Smooth muscle cell (in vitro differentiated cells): Measurements from ENCODE around the gene CHRNG. TPM values are rescaled to one million over a fixed set of nuclear protein-coding genes. Genes with fewer than 3 reads are reported as not detected.

ENCODE experiments used
- DNase-seq: peaks from one replicate; lab custom pipeline; 2025; ENCODE audit not compliant: unreplicated experiment; lab: John Stamatoyannopoulos, UW
- H2AFZ ChIP-seq: fragments of 200-600 bp; sonication (generic); 2 replicates; pipeline ENCODE4 v1.6.0; 2016; ENCODE audit warnings: antibody characterized with exemption, low read depth, mild to moderate bottlenecking
- H3F3A ChIP-seq: fragments of 200-600 bp; sonication (generic); 2 replicates; pipeline ENCODE4 v1.6.0; 2017; ENCODE audit warnings: antibody characterized with exemption, low read depth
- H3K27ac ChIP-seq: fragments of 200-600 bp; sonication (generic); 2 replicates; pipeline ENCODE4 v1.5.1; 2016; ENCODE audit warnings: low read depth, mild to moderate bottlenecking
- H3K27me3 ChIP-seq: fragments of 200-600 bp; sonication (generic); 2 replicates; pipeline ENCODE4 v1.6.1; 2016; ENCODE audit warnings: low read depth, mild to moderate bottlenecking
- H3K36me3 ChIP-seq: fragments of 200-600 bp; sonication (generic); 2 replicates; pipeline ENCODE4 v1.5.1; 2016; ENCODE audit warnings: low read depth
- H3K4me1 ChIP-seq: fragments of 200-600 bp; sonication (generic); 2 replicates; pipeline ENCODE4 v1.5.1; 2016; ENCODE audit warnings: low read depth
- H3K4me2 ChIP-seq: fragments of 200-600 bp; sonication (generic); 2 replicates; pipeline ENCODE4 v1.6.0; 2016; ENCODE audit warnings: mild to moderate bottlenecking
- H3K4me3 ChIP-seq: fragments of 200-600 bp; sonication (generic); 2 replicates; pipeline ENCODE4 v1.5.1; 2016; ENCODE audit warnings: mild to moderate bottlenecking
- H3K79me2 ChIP-seq: fragments of 200-600 bp; sonication (generic); 2 replicates; pipeline ENCODE4 v1.6.0; 2016; ENCODE audit warnings: low read depth, mild to moderate bottlenecking
- H3K9ac ChIP-seq: fragments of 200-600 bp; sonication (generic); 2 replicates; pipeline ENCODE4 v1.6.0; 2016; ENCODE audit warnings: low read depth
- H3K9me3 ChIP-seq: fragments of 200-600 bp; sonication (generic); replicated peaks from 2 replicates; pipeline ENCODE4 v1.5.1; 2016; ENCODE audit warnings: low read depth
- H4K20me1 ChIP-seq: fragments of 200-600 bp; sonication (generic); 2 replicates; pipeline ENCODE4 v1.6.0; 2016; ENCODE audit warnings: low read depth
- WGBS: methylation state at CpG from one replicate; pipeline ENCODE4 v1.1.7; 2016; ENCODE audit warnings: low lambda C conversion rate; 5-methylcytosine and 5-hydroxymethylcytosine counted together
- polyA plus RNA-seq: library from polyadenylated mRNA; unstranded; fragments of >200 nt; fragmentation: Nextera tagmentation; extraction: Ambion mirVana; gene quantifications from 2 replicates; pipeline ENCODE4 v1.2.1, GENCODE V29; 2016
- total RNA-seq: library from RNA; depleted of rRNA; stranded (reverse); fragments of >200 nt; gene quantifications from 2 replicates; pipeline ENCODE4 v1.2.3, GENCODE V29; 2014
- TF ChIP-seq, protein P1 (sequence below): fragments of 200-600 bp; sonication (generic); IDR thresholded peaks from 2 replicates; pipeline ENCODE4 v1.5.1; 2017; ENCODE audit warnings: borderline replicate concordance, mild to moderate bottlenecking, antibody characterized with exemption; ENCODE audit not compliant: insufficient read depth, poor library complexity, severe bottlenecking

CHRNG gene
- total and polyA plus RNA-seq, 2 experiments from 2014 or later = not detected

DNA sequence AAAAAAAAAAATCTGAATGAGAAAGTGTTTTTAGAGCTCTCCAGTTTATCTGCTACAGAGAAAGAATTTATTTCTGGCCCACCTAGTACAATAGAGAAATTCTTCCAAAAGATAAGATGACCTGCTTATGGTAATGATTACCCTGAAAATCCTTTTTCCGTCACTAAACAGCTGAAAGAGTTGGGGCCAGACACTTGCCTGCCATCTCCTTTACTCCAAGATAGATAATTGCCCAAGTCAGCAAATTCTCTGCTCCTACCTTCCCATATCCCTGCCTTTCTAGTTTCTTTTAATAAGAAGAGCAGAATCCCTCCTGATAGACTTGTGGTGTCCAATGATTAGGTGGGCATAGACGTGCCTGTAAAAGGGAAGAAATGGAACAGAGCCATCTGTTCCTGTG, 39.1 kb downstream of the CHRNG start:
- H3K4me2 ChIP-seq = no peak overlapping the region
- no peaks in the 10 kb centered on the region for H3K79me2 ChIP-seq
- WGBS = 95% methylated on average over 2 of the region's 2 CpGs
- H2AFZ ChIP-seq = no peak overlapping the region
- H3K4me1 ChIP-seq = no peaks in the 10 kb centered on the region
- no peaks in the 10 kb centered on the region for H3K36me3 ChIP-seq
- no peak overlapping the region for H3K9ac ChIP-seq
- TF ChIP-seq, protein P1, sequence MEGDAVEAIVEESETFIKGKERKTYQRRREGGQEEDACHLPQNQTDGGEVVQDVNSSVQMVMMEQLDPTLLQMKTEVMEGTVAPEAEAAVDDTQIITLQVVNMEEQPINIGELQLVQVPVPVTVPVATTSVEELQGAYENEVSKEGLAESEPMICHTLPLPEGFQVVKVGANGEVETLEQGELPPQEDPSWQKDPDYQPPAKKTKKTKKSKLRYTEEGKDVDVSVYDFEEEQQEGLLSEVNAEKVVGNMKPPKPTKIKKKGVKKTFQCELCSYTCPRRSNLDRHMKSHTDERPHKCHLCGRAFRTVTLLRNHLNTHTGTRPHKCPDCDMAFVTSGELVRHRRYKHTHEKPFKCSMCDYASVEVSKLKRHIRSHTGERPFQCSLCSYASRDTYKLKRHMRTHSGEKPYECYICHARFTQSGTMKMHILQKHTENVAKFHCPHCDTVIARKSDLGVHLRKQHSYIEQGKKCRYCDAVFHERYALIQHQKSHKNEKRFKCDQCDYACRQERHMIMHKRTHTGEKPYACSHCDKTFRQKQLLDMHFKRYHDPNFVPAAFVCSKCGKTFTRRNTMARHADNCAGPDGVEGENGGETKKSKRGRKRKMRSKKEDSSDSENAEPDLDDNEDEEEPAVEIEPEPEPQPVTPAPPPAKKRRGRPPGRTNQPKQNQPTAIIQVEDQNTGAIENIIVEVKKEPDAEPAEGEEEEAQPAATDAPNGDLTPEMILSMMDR = no peak
- H3K27ac ChIP-seq = no peak overlapping the region
- H3K9me3 ChIP-seq = no peaks in the 10 kb centered on the region
- no peaks in the 10 kb centered on the region for H3F3A ChIP-seq
- no peak overlapping the region for H3K4me3 ChIP-seq
- no peaks in the 10 kb centered on the region for H4K20me1 ChIP-seq
- DNase-seq = no peak
- H3K27me3 ChIP-seq = no peaks in the 10 kb centered on the region

DNA sequence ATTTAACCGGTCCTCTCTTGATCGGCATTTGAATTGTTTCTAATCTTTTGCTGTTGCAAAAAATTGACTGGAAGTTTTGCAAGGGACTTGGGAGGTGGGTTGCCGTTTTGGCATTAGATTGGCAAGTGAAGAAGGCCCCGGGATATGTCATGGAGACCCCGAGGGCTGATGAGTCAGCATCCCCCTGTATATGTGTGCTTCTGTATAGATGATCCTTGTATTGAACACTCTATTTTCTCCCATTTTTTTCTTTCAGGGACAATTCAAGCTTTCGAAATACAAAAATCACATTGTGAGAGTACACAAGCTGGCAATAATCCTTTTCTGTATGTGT, 41.1 kb downstream of the CHRNG start:
- TF ChIP-seq, protein P1 = no peak
- H3K9me3 ChIP-seq = no peaks in the 10 kb centered on the region
- no peak for DNase-seq
- no peaks in the 10 kb centered on the region for H4K20me1 ChIP-seq
- H3K4me1 ChIP-seq = no peaks in the 10 kb centered on the region
- no peak overlapping the region for H3K4me3 ChIP-seq
- H3K79me2 ChIP-seq = no peaks in the 10 kb centered on the region
- H3F3A ChIP-seq = no peaks in the 10 kb centered on the region
- 98% methylated on average over 6 of the region's 6 CpGs for WGBS
- no peak overlapping the region for H3K27ac ChIP-seq
- no peaks in the 10 kb centered on the region for H3K36me3 ChIP-seq
- no peak overlapping the region for H3K9ac ChIP-seq
- H2AFZ ChIP-seq = no peak overlapping the region
- H3K4me2 ChIP-seq = no peak overlapping the region
- no peaks in the 10 kb centered on the region for H3K27me3 ChIP-seq

DNA sequence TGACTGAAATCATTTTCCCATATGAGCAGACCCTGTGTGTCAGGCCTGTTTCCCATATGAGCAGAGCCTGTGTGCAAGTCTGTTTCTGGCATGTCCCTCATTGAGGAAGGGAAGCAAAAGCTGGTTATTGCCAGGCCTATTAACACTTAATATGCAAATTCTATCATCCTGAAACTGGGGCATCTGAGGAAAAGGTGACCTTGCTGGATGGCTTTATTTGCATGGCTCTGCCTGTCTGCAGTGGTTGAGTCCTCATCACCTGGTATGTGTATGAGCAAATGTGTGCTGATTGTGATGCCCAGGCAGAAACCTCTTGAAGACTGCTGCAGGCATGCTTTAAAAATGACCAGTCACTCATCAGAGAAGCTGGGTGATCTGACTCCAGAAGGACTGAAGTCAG, 42.2 kb downstream of the CHRNG start:
- Histone ChIP-seq H3K9ac (no peak overlapping the region), H4K20me1 (no peaks in the 10 kb centered on the region), H3K4me3 (no peak overlapping the region), H3K36me3 (no peaks in the 10 kb centered on the region), H2AFZ (no peak overlapping the region), H3F3A (no peaks in the 10 kb centered on the region), H3K27ac (no peak overlapping the region), H3K4me1 (no peaks in the 10 kb centered on the region), H3K4me2 (no peak overlapping the region), H3K79me2 (no peaks in the 10 kb centered on the region), H3K27me3 (no peaks in the 10 kb centered on the region), H3K9me3 (no peaks in the 10 kb centered on the region)
- TF ChIP-seq, protein P1 = no peak
- no peak for DNase-seq

DNA sequence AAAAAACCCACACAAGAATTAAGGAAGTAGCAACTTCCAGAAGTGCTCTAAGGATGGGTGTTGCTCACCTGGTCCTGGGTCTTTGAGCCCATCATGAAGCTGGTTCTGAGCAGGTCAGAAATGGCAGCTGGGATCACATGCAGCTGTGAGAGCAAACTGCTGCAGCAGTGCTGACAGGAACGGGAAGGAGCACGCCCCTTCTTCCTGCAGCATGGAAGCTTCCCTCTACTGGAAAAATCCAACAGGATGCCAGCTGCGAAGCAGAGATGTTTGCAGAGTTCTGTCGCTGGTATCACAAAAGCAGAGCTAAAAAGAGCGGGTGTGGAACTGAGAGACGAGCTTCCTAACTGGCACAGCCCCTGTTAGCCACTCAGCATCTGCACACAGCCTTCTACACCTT, 44.7 kb downstream of the CHRNG start:
- no peak for DNase-seq
- Histone ChIP-seq H3K27ac (no peak overlapping the region), H3K36me3 (no peaks in the 10 kb centered on the region), H3K4me3 (no peak overlapping the region), H3K79me2 (no peaks in the 10 kb centered on the region), H3K9ac (no peak overlapping the region), H3K4me1 (no peaks in the 10 kb centered on the region), H2AFZ (no peak overlapping the region), H3F3A (no peaks in the 10 kb centered on the region), H4K20me1 (no peaks in the 10 kb centered on the region), H3K27me3 (no peaks in the 10 kb centered on the region), H3K4me2 (no peak overlapping the region), H3K9me3 (no peaks in the 10 kb centered on the region)
- TF ChIP-seq, protein P1 = no peak
- 90% methylated on average over 6 of the region's 6 CpGs for WGBS
